Fibroblast of lung (primary cell): Measurements from ENCODE around the gene EXOC6.

Source experiments
- CTCF ChIP-seq, 2 donors: IDR thresholded peaks in 1 of 2; conservative IDR thresholded peaks in 1 of 2; 1 replicate in 1 of 2; 2 replicates in 1 of 2; pipeline ENCODE4 v1.5.1; 2011 to 2012; ENCODE audit warnings: low read length in 2 of 2, control low read depth in 1 of 2, inconsistent platforms in 1 of 2, low read depth in 1 of 2, mild to moderate bottlenecking in 1 of 2
- EZH2 ChIP-seq: IDR thresholded peaks from 2 replicates; pipeline ENCODE4 v1.5.1; 2012; ENCODE audit warnings: low read length, control low read depth, mild to moderate bottlenecking; ENCODE audit errors: missing control alignments

DNA sequence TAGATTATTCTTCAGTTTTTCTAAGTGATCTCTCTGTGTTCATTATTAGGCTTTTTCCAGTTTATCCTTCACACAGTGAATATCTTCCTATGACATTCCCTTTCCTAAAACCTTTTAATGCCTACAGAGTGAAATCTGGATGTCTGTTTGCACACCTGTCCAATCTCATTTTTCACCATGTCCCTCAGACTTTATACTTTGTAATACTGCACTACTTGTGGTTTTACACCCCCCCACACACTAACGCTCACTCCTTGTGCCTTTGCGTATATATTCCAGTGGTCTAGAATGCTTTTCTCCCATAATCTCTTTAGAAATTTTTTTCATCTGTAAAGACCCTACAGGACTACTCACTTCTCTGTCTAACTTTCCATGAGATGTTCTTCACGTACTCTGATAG is 98.2 kb downstream of the EXOC6 start:
- TF ChIP-seq EZH2 (no peak), CTCF (conservative IDR thresholded peaks at IDR 0.05 in 1 of 2, IDR thresholded peaks at IDR 0.05 in 1 of 2; ENCODE audit: low read depth in 1 of 2, low read length in 2 of 2) (no peak)
